Small intestine (tissue), 7 donors: ENCODE data around the gene LMAN1. TPM values are rescaled to one million over a fixed set of nuclear protein-coding genes. Genes with fewer than 3 reads are reported as not detected.

ENCODE experiments used
- DNase-seq, 2 donors: peaks; one replicate each; pipeline versions ENCODE4 v3.0.0 to v3.0.0-alpha.2; 2013
- FAIRE-seq: peaks from 2 replicates; lab custom pipeline; 2012; peaks lifted over from hg19 to GRCh38; lab: Jason Lieb, UNC
- H3K27ac ChIP-seq, 3 donors: one replicate each; pipeline ENCODE4 v1.5.1; 2013; ENCODE audit warnings: low read length in 2 of 3, mild to moderate bottlenecking in 2 of 3, control low read depth in 1 of 3, inconsistent platforms in 1 of 3, low read depth in 1 of 3, moderate library complexity in 1 of 3
- H3K27me3 ChIP-seq, 3 donors: one replicate each; pipeline ENCODE4 v1.6.1; 2013; ENCODE audit warnings: low read length in 3 of 3, inconsistent platforms in 1 of 3; ENCODE audit not compliant: control insufficient read depth in 3 of 3, insufficient read depth in 3 of 3
- H3K36me3 ChIP-seq, 3 donors: one replicate each; pipeline ENCODE4 v1.6.1; 2013; ENCODE audit warnings: low read length in 3 of 3, inconsistent platforms in 1 of 3, low read depth in 1 of 3, mild to moderate bottlenecking in 1 of 3, moderate library complexity in 1 of 3; ENCODE audit not compliant: control insufficient read depth in 3 of 3, insufficient read depth in 2 of 3
- H3K4me1 ChIP-seq, 3 donors: one replicate each; pipeline ENCODE4 v1.6.1; 2013; ENCODE audit warnings: low read length in 2 of 3, inconsistent platforms in 1 of 3, low read depth in 1 of 3, mild to moderate bottlenecking in 1 of 3, moderate library complexity in 1 of 3; ENCODE audit not compliant: control insufficient read depth in 3 of 3, insufficient read depth in 2 of 3
- H3K4me3 ChIP-seq, 3 donors: one replicate each; pipeline ENCODE4 v1.5.1; 2013; ENCODE audit warnings: low read length in 3 of 3, control low read depth in 1 of 3, inconsistent platforms in 1 of 3, low read depth in 1 of 3, mild to moderate bottlenecking in 1 of 3, moderate library complexity in 1 of 3
- H3K9me3 ChIP-seq, 2 donors: one replicate each; pipeline ENCODE4 v1.6.1; 2013; ENCODE audit warnings: low read depth in 1 of 2, low read length in 1 of 2; ENCODE audit not compliant: control insufficient read depth in 2 of 2, insufficient read depth in 1 of 2
- WGBS, 3 donors: extraction: QIAGEN DNeasy Blood & Tissue Kit; methylation state at CpG; one replicate each; pipeline ENCODE4 v1.1.7; 2013; 5-methylcytosine and 5-hydroxymethylcytosine counted together
- polyA plus RNA-seq, 4 donors: library from polyadenylated mRNA; stranded (reverse) in 3 of 4; unstranded in 1 of 4; fragments of 200-250 nt in 3 of 4; fragments of 120-200 nt in 1 of 4; gene quantifications; one replicate each; pipeline versions ENCODE4 v1.2.1 to v1.2.3, GENCODE V29; 2013
- donor health status: healthy with polysubstance abuse.
- donor health status: control.
- donor health status: control.
- donor health status: Bipolar disorder and iron deficiency.
- donor health status: healthy.

The LMAN1 gene
- polyA plus RNA-seq, 4 donors = 10.5 to 98.9 (median 22.8) TPM

DNA sequence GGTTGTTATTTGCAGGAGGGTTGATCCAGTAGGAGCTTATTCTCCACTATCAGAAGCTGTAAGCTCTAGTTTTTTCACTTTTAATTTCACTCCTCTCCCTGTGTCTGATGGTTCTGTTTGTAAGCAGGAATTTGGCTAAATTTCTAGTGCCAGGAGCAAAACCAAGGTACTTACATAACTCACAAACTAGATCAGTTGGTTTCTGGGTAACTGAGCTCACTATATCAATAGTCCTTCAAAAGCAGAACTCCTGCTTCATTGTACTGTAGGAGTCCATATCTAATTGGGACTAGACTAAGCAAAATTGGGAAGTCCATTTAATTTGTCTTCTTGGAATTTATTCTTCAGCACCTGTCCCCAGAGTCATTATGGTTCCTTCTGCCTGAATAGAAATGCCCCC, 65.7 kb downstream of the LMAN1 start:
- Histone ChIP-seq H3K27me3 (peaks cover 0 to 17% (median 0%) of the 10 kb centered on the region in 3 donors), H3K27ac (no peak overlapping the region), H3K9me3 (no peaks in the 10 kb centered on the region), H3K4me1 (no peaks in the 10 kb centered on the region), H3K4me3 (no peak overlapping the region), H3K36me3 (no peaks in the 10 kb centered on the region)
- DNase-seq (no peak), FAIRE-seq (no peak)

DNA sequence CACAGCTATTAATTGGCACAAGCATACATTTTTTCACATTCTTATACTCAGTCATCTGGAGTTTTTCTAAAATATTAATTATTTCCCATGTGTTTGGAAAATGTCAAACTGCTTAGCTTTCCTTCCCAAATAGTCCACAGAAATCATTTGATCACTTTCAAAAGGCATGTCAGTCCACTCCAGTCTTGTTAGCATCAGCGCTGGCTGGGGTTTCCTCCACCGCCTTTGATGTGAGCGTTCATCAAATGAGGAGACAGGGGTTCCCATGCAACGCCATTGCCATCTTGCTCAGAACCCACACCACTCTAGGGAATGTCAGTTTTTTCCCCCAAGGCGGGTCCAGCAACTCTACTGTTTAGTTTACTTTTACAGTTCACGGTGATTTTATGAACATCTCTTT, 72.7 kb downstream of the LMAN1 start:
- DNase-seq (no peak), FAIRE-seq (no peak)
- no peaks in the 10 kb centered on the region for H3K9me3 ChIP-seq
- WGBS, 3 donors = 49 to 65% (median 58%) methylated on average over 6 of the region's 6 CpGs
- no peak overlapping the region for H3K27ac ChIP-seq
- no peaks in the 10 kb centered on the region for H3K36me3 ChIP-seq
- no peak overlapping the region for H3K4me3 ChIP-seq
- H3K4me1 ChIP-seq = no peaks in the 10 kb centered on the region
- H3K27me3 ChIP-seq = peaks cover 6 to 29% (median 21%) of the 10 kb centered on the region in 3 donors

GRCh38 chr18:59282341-59282740, 76.7 kb downstream of the LMAN1 start:
- WGBS, 3 donors = 85 to 86% (median 85%) methylated on average over 11 of the region's 11 CpGs
- Histone ChIP-seq H3K4me3 (no peak overlapping the region), H3K9me3 (no peaks in the 10 kb centered on the region), H3K27ac (no peak overlapping the region), H3K27me3 (peaks cover 6 to 49% (median 23%) of the 10 kb centered on the region in 3 donors), H3K4me1 (no peaks in the 10 kb centered on the region), H3K36me3 (no peaks in the 10 kb centered on the region)
- FAIRE-seq (no peak), DNase-seq (no peak)

- 35 to 56% (median 38%) methylated on average over 1 of the region's 1 CpG for WGBS, 3 donors
- no peak overlapping the region for H3K4me3 ChIP-seq
- peaks cover 9 to 67% (median 20%) of the 10 kb centered on the region in 3 donors for H3K27me3 ChIP-seq
- no peak for FAIRE-seq
- DNase-seq = no peak
- H3K27ac ChIP-seq = no peak overlapping the region
- no peaks in the 10 kb centered on the region for H3K36me3 ChIP-seq
- H3K9me3 ChIP-seq = no peaks in the 10 kb centered on the region
- H3K4me1 ChIP-seq = no peaks in the 10 kb centered on the region
These were observed 79.3 kb downstream of the LMAN1 start for GRCh38 chr18:59279722-59280121.

- Histone ChIP-seq H3K27ac (no peak overlapping the region), H3K27me3 (peaks cover 9 to 71% (median 24%) of the 10 kb centered on the region in 3 donors), H3K9me3 (no peaks in the 10 kb centered on the region), H3K36me3 (no peaks in the 10 kb centered on the region), H3K4me3 (no peak overlapping the region), H3K4me1 (no peaks in the 10 kb centered on the region)
- FAIRE-seq (no peak), DNase-seq (no peak)
- whole genome bisulfite sequencing, 3 donors = 45 to 58% (median 54%) methylated on average over 3 of the region's 3 CpGs
These were observed 79.9 kb downstream of the LMAN1 start for GRCh38 chr18:59279193-59279592.

GRCh38 chr18:59278793-59279192, 80.3 kb downstream of the LMAN1 start:
- H3K27ac ChIP-seq = no peak overlapping the region
- no peak overlapping the region for H3K4me3 ChIP-seq
- no peaks in the 10 kb centered on the region for H3K36me3 ChIP-seq
- FAIRE-seq = no peak
- peaks cover 9 to 71% (median 24%) of the 10 kb centered on the region in 3 donors for H3K27me3 ChIP-seq
- no peaks in the 10 kb centered on the region for H3K9me3 ChIP-seq
- no peak for DNase-seq
- 61 to 75% (median 67%) methylated on average over 5 of the region's 5 CpGs for WGBS, 3 donors
- no peaks in the 10 kb centered on the region for H3K4me1 ChIP-seq

Other genes starting within 250 kb of the LMAN1 start
- 100 to 1,000 TPM in 2 of 4 donors, 10 to 100 TPM in 2; 38.7 to 164 (median 104) TPM for gene SEC11C, start 219.4 kb downstream of the LMAN1 start, polyA plus RNA-seq
- under 1 TPM in 1 of 4 donors, not detected in 3; 0.18 TPM for gene GRP, start 139.1 kb downstream of the LMAN1 start, polyA plus RNA-seq
- under 1 TPM in 1 of 4 donors, not detected in 3; 0.01 TPM for gene RAX, start 85.8 kb downstream of the LMAN1 start, polyA plus RNA-seq
- gene CPLX4, start 40.6 kb downstream of the LMAN1 start, polyA plus RNA-seq = not detected